Measurements from ENCODE around the gene NPM1.

NPM1 gene

DNA sequence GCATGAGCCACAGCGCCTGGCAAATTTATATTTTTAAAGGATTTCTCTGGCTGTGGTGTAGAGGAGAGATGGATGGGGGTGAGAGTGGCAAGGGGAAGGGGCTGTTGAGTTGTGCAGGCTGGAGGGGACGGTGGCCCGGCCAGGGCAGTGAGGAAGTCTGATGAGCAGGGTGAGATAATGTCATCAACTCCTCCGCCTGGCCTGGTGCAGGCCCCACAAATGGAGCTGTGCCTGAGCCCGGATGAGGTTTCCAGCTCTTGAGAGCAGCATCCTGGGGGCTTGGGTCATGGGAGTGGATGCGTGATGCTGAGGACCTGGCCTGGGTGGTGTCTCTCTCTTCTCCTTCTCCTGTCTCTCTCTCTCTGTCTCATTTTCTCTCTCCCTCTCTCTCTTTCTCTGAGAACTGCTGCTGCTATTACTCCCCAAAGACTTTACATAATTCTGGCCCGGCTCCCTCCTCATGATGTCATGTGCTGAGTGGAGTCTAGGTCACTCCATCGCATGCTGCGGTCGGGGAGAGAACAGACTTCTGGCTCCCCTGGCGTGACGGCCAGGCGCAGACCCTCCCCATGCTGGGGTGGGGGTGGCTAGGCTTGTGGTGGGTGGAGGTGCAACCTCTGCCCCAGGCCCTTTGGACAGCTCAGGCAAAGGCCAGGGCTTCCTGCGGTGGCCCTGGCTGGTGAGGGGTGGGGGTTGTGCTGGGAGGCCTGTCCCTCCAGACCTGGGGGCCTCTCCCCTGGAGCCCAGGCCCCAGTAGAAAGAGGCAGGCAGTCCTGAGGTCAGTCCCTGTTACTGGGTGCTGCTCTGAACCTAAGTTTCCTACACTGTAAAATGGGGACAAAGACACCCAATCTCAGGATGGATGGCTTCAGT, 58.2 kb downstream of the NPM1 start:
- Histone ChIP-seq H3K79me2 (ENCODE audit: low read length) (no peaks in the 10 kb centered on the region), H2AFZ (ENCODE audit: low read length) (no peak overlapping the region), H3K9ac (ENCODE audit: low read length) (no peak overlapping the region), H3K9me2 (replicated peaks; ENCODE audit: insufficient read depth, low read length) (no peaks in the 10 kb centered on the region), H3K27ac (ENCODE audit: low read length) (no peak overlapping the region), H3K4me2 (ENCODE audit: low read depth, low read length) (no peak overlapping the region), H3K27me3 (replicated peaks; ENCODE audit: insufficient read depth, low read length) (no peaks in the 10 kb centered on the region), H3F3A (ENCODE audit: insufficient read depth, low read length) (no peaks in the 10 kb centered on the region), H3K4me1 (ENCODE audit: low read length) (no peaks in the 10 kb centered on the region), H4K20me1 (ENCODE audit: insufficient read depth, low read length) (no peaks in the 10 kb centered on the region), H3K4me3 (ENCODE audit: low read length) (no peak overlapping the region), H3K36me3 (replicated peaks; ENCODE audit: insufficient read depth, low read length) (no peaks in the 10 kb centered on the region), H3K9me3 (replicated peaks; ENCODE audit: insufficient read depth, low read length) (no peaks in the 10 kb centered on the region)
- TF ChIP-seq EZH2 (optimal IDR thresholded peaks at IDR 0.05; ENCODE audit: low read depth, low read length) = no peak
- no peak for TF ChIP-seq CTCF (IDR thresholded peaks at IDR 0.05; ENCODE audit: low read length)
- TF ChIP-seq EZH2phosphoT487 (IDR thresholded peaks at IDR 0.05; ENCODE audit: low read length) = no peak
- no peak for DNase-seq

- no peak overlapping the region for H3K27ac ChIP-seq (ENCODE audit: low read length)
- H3K4me2 ChIP-seq (ENCODE audit: low read depth, low read length) = no peak overlapping the region
- H3K9ac ChIP-seq (ENCODE audit: low read length) = no peak overlapping the region
- DNase-seq = no peak
- TF ChIP-seq EZH2 (optimal IDR thresholded peaks at IDR 0.05; ENCODE audit: low read depth, low read length) (no peak), CTCF (IDR thresholded peaks at IDR 0.05; ENCODE audit: low read length) (no peak)
- H3K79me2 ChIP-seq (ENCODE audit: low read length) = no peaks in the 10 kb centered on the region
- H2AFZ ChIP-seq (ENCODE audit: low read length) = no peak overlapping the region
- no peaks in the 10 kb centered on the region for H3K9me2 ChIP-seq (replicated peaks; ENCODE audit: insufficient read depth, low read length)
- H3K36me3 ChIP-seq (replicated peaks; ENCODE audit: insufficient read depth, low read length) = no peaks in the 10 kb centered on the region
- no peaks in the 10 kb centered on the region for H3F3A ChIP-seq (ENCODE audit: insufficient read depth, low read length)
- H3K4me3 ChIP-seq (ENCODE audit: low read length) = no peak overlapping the region
- no peaks in the 10 kb centered on the region for H3K27me3 ChIP-seq (replicated peaks; ENCODE audit: insufficient read depth, low read length)
- no peaks in the 10 kb centered on the region for H3K9me3 ChIP-seq (replicated peaks; ENCODE audit: insufficient read depth, low read length)
- H3K4me1 ChIP-seq (ENCODE audit: low read length) = no peaks in the 10 kb centered on the region
- no peaks in the 10 kb centered on the region for H4K20me1 ChIP-seq (ENCODE audit: insufficient read depth, low read length)
Observed at GRCh38 chr5:171447226-171447625, 59.6 kb downstream of the NPM1 start.

- H3K4me3 ChIP-seq (ENCODE audit: low read length) = no peak overlapping the region
- H3F3A ChIP-seq (ENCODE audit: insufficient read depth, low read length) = no peaks in the 10 kb centered on the region
- H3K36me3 ChIP-seq (replicated peaks; ENCODE audit: insufficient read depth, low read length) = no peaks in the 10 kb centered on the region
- no peaks in the 10 kb centered on the region for H3K27me3 ChIP-seq (replicated peaks; ENCODE audit: insufficient read depth, low read length)
- DNase-seq = no peak
- H4K20me1 ChIP-seq (ENCODE audit: insufficient read depth, low read length) = no peaks in the 10 kb centered on the region
- no peaks in the 10 kb centered on the region for H3K9me3 ChIP-seq (replicated peaks; ENCODE audit: insufficient read depth, low read length)
- H2AFZ ChIP-seq (ENCODE audit: low read length) = no peak overlapping the region
- no peak for TF ChIP-seq EZH2phosphoT487 (IDR thresholded peaks at IDR 0.05; ENCODE audit: low read length)
- no peak for TF ChIP-seq EZH2 (optimal IDR thresholded peaks at IDR 0.05; ENCODE audit: low read depth, low read length)
- TF ChIP-seq CTCF (IDR thresholded peaks at IDR 0.05; ENCODE audit: low read length) = no peak
- no peak overlapping the region for H3K9ac ChIP-seq (ENCODE audit: low read length)
- no peaks in the 10 kb centered on the region for H3K4me1 ChIP-seq (ENCODE audit: low read length)
- no peak overlapping the region for H3K4me2 ChIP-seq (ENCODE audit: low read depth, low read length)
- H3K27ac ChIP-seq (ENCODE audit: low read length) = no peak overlapping the region
- no peaks in the 10 kb centered on the region for H3K79me2 ChIP-seq (ENCODE audit: low read length)
- H3K9me2 ChIP-seq (replicated peaks; ENCODE audit: insufficient read depth, low read length) = no peaks in the 10 kb centered on the region
Observed at GRCh38 chr5:171449426-171449825, 61.8 kb downstream of the NPM1 start.
